NOMO-1 (cell line): ENCODE data around the gene COL23A1.
"Not testable (repeated sequence)": the region's sequence is repeated elsewhere in the genome, so short reads cannot be mapped to it uniquely, and the experiment has no call there.

Source experiments
- DNase-seq, 2 experiments: peaks; one replicate each; lab custom pipeline; 2025; ENCODE audit not compliant: unreplicated experiment in 2 of 2; lab: John Stamatoyannopoulos, UW

The COL23A1 gene

DNA sequence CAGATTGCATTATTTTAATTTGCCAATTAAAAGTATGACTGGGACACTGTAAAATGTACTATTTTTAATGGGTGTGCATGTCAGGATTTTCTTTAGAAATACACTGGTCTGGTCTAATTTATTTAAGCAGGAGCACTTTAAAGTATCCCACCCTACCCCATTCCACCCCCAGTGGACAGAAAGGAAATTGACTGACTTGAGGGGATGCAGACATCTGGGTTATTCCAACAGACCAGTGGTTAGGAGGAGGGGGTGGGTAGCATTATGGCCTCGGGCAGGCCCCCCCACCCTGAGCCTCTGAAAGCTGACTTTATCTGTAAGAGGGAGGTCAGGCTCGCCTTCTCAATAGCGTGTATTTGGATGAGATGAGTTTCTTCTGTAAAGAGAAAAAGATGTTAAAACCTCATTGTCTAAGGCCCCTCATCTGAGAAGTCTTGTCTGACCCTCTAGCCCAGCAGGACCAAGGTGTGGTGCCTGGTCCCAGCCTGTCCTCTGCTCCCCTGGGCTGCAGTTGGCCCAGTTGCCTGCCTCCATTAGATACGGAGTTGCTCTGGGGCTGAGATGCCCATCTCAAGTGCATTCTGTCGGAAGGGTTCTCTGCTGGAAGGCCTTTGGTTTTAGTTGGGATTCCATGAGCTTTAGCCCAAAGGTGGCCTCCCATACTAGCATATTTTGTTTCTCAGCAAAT, 381.5 kb downstream of the COL23A1 start:
- peak in 1 of 2 experiments; percentile 11 for DNase-seq

DNA sequence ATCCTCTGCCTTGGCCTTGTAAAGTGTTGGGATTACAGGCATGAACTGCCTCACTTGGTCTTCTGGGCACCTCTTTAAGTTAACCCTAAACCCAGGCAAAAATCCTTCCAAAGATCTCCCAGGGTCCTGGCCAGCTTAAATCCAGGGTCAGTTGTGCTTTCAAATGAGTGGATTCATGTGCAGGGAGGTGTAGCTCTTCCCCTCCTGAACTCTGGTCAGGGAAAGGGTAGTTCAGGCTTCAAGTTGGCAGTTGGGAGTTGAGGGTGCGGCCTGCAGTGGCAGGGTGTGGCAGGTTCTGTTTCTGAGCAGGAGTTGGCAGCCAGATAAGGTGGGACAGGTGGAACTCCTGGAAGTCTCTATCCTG, 382.3 kb downstream of the COL23A1 start:
- no peak for DNase-seq

DNA sequence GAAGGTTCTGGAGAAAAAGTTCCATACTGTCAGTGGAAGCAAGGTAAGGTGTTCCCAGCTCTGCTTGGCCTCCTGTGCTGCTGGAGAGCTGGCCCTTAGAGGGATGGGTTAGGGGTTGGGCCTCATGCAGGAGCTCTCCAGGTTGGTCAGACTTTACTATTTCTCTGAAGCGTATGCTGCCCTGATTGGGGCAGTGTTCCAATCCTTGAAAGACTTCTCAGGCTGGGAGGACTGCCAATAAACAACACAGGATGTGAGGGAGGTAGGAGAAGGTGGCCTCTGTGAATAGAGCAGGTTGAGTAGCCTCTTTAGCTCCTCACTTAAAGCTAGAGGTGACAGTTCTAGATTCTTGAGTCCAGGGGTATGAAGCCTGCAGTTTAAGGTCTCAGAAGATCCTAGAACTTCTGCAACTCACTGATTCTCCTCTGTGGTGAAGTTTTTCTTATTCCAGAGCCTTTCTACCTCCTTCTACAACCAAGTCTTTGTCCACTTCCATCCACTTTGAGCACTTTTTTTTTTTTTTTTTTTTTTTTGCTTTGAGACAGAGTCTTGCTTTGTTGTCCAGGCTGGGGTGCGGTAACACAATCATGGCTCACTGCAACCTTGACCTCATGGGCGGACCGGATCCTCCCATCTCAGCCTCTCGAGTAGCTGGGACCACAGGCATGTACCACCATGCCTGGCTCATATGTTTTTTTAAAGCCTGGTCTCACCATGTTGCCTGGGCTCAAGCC, 382.8 kb downstream of the COL23A1 start:
- DNase-seq = no peak

DNA sequence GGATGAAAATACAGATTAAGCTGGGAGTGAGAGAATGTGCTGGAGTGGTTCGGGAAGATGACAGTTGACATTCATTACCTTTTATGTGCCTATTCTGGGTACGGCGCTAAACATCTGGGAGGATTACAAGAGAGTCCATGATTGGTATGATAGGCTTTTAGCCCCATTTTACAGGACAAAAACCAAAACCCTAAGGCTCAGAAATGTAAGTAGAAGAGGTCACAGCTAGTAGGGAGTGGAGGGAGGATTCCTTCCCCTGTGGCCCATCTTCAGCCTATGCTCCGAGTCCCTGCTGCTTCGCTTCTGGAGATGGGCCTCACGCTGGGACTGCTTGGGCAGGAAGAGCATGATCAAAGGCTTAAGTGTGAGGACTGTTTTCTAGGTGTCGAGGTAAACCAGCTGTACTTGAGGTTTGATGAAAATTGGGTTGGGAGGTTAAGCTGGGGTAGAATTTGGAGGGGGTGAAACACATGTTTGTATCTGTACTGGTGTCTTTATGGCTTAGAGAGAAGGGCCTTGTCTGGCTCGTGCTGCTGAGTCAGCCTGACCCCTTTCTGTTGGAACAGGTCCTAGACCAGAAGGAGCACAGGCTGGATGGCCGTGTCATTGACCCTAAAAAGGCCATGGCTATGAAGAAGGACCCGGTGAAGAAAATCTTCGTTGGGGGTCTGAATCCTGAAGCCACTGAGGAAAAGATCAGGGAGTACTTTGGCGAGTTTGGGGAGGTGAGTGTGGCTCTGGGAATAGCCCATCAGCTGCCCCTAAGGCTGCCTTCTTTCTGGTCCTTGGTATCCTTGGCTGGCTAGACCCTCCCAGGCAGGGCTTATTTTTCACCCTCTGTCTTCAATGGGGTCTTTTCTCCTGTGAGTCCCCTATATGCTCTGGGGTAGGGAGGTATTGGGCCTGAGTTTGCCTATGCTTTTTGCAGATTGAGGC, 383.8 kb downstream of the COL23A1 start:
- no peak for DNase-seq

DNA sequence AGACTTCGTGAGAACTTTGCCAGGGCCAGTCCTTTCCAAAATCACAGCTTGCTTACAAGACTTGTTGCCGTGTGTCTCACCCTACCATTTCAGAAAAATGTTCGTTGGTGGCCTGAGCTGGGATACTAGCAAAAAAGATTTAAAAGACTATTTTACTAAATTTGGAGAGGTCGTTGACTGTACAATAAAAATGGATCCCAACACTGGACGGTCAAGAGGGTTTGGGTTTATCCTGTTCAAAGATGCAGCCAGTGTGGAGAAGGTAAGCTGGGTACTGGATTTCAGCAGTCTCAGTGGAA, 384.5 kb downstream of the COL23A1 start:
- DNase-seq = no peak

DNA sequence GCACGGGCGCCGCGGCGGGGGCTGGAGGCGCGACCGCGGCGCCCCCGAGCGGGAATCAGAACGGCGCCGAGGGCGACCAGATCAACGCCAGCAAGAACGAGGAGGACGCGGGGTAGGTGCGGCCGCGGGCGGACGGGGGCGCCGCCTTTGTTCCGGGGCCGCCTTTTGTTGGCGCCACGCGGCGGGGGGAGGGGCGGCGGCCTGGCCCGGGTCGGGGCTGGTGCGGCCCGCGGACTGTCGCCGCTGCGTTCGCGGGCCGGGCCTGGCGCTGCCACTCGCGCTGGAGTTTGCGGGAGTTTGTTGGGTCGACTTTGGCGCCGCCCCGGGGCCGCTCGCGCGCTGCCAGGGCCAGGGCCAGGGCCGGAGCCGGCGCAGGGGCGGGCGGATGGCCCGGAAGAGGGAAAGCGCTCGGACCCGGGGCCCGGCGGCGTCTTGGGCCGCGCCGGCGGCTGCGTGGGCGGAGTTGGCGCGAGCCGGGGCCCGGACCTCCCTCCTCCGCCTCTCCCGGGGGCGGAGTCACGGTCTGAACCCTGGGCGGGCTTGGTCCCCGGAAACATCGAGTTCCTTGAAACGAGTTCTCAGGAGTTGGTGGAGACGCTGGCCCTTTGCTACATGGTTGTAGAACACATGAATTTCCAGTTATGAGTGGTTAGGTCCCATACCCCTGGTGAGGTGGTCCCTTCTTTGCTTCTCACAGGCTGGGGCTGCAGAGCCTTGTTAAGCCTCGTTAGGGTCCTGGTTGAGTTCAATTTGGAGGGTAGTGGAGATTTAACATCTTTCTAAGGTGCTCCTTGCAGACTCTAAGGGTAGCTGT, 385.1 kb downstream of the COL23A1 start:
- DNase-seq = peak; percentile 57 to 75

DNA sequence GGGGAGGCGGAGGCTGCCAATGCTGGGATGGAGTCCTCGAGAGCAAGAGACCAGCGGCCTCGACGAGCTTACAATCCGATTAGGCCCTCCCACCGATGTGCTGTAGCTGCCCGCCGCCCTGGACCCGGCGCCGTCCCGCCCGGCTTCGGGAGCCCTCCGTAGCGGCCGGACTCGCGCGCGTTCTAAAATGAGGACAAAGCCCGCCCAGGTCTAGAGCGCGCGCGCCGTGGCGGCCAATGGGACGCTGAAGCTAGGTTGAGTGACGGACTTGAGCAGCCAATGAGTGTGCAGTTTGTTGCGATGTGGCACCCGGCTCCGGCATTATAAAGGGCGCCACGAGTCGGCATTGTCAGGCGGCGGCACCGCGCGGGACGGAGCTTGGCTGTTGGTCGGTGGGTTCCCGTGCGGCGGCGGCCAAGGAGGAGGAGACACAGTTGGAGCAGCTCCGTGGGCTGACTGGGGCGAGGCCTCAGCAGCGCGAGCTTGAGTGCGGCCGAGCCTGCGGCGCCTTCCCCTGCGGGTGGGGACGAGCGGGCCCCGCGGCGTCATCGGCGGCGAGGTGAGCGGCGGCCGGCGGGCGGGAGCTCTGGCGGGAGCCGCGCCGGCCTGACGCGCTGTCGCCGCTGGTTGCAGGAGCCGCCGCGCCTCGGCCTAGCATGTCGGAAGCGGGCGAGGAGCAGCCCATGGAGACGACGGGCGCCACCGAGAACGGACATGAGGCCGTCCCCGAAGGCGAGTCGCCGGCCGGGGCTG, 385.8 kb downstream of the COL23A1 start, which contains the start of gene HNRNPAB:
Gene HNRNPAB, plus strand, starts transcription at position 352 of the 753 bp plus-strand sequence. Its CDS starts 305 bp downstream, at position 657.
- peak; percentile 85 to 88 for DNase-seq

DNA sequence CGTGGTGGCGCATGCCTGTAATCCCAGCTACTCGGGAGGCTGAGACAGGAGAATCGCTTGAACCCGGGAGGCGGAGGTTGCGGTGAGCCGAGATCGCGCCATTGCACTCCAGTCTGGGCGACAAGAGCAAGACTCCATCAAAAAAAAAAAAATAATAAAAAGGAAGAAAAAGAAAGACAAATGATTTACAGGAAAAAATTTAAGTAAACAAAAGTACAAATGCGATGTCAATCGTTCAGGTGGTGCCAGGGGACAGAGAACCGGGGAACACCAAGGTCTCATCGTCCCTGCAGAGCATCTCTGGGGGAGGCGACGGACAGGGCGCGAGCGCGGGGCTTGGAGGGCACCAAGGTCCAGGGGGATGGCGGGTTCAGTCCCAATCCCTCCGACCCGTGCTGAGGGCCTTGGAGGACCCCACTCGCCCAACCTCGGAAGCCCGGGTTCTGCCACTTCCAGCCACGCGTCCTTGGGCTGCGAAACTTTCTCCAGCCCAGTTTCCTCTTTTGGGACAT, 386.5 kb downstream of the COL23A1 start:
- peak in 1 of 2 experiments; percentile 36 for DNase-seq

DNA sequence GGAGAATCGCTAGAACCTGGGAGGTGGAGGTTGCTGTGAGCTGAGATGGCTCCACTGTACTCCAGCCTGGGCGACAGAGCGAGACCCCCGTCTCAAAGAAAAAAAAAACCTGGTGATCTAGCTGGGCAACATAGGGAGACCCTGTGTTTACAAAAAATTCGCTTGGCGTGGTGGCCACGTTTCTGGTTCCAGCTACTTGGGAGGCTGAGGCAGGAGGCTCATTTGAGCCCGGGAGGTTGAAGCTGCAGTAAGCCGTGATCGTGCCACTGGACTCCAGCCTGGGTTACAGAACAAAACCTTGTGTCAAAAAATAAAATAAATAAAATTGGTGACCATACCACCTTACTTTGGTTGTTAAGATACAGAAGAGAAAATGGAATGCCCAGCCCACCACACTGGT, 387.7 kb downstream of the COL23A1 start:
- DNase-seq = no peak

DNA sequence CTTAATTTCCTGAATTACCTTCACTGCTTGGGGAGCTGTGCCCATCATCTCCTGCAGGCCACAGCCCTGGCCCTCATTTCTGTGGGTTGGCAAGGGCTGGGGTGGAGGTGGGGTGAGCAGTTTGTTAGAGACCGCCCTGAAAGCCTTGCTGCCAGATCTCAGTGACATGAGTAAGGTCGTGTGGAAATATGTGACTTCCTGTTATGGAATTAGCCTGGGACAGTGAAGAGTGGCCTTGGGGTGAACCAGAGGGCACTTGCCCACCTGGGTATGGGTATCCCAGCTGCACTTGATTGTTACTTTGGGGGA, 388.3 kb downstream of the COL23A1 start:
- peak; percentile 67 to 68 for DNase-seq

DNA sequence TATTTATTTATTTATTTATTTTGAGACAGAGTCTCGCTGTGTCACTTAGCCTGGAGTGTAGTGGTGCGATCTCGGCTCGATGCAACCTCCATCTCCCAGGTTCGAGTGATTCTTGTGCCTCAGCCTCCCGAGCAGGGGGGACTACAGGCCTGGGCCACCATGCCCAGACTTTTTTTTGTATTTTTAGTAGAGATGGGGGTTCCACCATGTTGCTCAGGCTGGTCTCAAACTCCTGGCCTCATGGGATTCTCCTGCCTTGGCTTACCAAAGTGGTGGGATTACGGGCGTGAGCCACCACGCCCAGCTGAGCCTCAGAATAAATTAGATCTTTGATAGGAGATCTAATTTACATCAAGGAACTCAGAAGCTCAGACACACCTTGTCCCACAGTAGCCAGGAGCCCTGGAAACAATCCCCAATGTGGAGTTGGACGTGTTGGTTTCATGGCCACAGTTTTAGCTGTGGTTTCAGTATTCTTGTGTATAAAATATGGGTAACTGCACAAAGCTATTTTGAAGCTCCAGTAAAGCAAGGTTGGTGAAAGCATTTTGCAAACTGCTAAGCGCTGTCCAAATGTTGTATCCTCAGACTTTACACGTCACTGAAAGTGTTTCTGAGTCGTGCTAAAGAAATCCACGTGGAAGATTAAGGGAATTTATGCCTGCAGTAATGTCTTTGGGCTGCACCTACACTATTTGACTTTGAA, 388.8 kb downstream of the COL23A1 start:
- DNase-seq = no peak

DNA sequence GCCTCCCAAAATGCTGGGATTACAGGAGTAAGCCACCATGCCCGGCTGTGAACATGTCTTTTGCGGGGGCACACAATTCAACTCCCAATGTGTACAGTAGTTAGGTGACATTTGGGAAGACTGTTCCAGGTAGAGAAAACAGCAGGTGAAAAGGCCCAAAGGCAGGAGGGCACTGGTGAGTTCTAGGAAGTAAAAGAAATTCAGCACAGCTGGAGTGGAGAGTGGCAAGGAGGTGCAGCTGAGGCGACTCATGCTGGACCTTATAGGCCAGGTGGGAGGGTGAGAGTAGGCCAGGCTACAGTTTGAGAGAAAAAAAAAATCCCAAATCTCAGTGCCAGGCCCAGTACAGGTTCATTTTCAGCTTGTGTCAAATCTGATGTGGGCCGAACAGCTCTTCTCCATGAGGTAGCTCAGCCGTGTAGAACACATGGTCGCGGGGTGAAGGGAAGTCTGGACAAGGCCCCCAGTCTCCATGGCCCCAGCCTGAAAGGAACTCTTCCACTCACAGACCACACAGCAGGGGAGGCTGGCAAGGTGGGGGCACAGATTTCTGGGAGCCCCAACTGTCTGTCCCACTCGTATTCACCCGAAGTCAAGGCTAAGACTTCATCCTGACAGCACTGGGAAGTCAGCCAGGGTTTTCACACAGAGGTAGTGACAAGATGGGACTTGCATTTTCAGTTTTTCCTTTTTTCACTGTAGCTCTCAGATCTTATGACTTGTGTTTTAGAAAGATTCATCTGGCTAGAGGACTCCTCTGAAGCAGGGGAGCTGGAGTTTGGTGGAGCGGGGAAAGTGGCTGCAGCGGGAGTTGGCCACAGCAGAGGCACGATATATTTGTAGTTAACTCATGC, 390.4 kb downstream of the COL23A1 start:
- DNase-seq = no peak

DNA sequence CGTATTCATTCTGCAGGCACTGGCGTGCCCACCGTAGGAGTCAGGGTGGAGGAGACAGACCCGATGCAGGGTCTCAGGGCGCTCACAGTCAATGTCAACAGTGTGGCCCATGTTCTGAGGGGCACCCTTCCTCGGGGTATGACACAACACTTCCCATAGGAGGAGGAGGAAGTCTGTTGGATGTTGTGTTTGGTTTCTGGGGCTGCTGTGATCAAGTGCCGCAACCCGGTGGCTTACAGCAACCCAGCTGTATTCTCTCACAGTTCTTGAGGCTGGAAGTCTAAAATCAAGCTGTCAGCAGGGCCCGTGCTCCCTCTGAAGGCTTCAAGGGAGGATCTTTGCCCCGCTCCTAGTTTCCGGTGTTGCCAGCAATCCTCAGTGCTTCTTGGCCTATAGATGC, 391.5 kb downstream of the COL23A1 start:
- DNase-seq = no peak

DNA sequence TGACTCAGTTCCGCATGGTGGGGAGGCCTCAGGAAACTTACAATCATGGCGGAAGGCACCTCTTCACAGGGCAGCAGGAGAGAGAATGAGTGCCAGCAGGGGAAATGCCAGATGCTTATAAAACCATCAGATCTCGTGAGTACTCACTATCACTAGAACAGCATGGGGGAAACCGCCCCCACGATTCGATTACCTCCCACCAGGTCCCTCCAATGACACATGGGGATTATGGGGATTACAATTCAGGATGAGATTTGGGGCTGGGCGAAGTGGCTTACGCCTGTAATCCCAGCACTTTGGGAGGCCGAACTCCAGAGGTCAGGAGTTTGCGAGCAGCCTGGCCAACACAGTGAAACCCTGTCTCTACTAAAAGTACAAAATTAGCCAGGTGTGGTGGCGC, 392.0 kb downstream of the COL23A1 start:
- not testable (repeated sequence) for DNase-seq

DNA sequence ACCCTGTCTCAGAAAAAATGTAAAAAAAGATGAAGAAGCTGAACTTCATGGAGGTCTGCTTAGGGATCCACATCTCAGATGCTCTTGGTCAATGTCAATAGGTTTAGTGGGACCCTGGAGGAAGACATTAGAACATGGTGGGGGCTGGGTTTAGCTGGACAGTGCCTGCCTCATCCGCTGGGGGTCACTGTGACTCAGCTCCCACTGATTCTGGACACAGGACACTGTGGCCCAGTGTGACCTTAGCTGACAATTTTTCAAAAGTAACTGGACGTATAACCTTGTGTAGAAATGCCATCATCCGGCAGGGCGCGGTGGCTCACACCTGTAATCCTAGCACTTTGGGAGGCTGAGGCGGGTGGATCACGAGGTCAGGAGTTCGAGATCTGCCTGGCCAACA, 393.2 kb downstream of the COL23A1 start:
- no peak for DNase-seq

DNA sequence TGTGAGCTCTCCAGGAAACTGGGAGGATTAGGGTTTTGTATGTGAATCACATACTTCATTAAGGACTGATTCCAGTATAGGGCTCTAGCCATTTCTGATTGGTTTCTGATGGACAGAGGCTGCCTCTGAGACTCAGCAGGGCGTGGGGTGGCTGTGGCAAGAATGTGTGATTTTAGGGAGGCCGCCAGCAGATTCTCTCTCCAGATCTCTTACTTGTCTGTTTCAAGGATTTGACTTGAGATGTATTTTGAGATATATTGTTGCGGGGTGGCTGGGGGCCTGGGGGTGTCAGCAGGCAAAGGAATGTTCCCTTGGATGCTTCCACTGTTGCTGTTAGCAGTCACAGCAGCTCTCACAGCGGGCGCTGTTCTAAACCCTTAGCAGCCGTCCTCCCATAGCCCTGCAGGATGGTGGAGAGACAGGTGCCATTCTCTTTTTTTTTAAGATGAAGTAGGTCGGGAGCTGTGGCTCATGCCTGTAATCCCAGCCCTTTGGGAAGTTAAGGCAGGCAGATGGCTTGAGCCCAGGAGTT, 393.8 kb downstream of the COL23A1 start:
- DNase-seq = no peak

DNA sequence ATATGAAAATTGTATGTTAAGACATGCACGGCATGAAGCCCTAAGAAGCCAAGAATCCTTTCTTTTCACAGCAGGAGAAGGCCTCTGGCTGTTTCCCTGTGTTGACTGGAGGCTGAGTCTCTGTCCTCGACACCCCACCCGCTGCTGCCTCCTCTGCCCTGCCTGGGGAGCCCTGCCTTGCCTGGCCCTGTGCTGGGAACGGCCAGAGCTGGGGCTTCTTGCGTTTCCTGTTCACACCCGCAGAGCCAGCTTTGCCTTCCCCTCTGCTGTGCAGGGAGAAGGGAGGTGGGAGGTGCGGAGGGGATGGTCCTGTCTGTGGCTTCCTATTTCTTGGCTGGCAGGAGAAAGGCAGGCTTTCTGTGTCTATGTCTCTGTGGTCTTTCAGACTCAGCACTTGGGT, 396.2 kb downstream of the COL23A1 start:
- DNase-seq = peak in 1 of 2 experiments; percentile 32

DNA sequence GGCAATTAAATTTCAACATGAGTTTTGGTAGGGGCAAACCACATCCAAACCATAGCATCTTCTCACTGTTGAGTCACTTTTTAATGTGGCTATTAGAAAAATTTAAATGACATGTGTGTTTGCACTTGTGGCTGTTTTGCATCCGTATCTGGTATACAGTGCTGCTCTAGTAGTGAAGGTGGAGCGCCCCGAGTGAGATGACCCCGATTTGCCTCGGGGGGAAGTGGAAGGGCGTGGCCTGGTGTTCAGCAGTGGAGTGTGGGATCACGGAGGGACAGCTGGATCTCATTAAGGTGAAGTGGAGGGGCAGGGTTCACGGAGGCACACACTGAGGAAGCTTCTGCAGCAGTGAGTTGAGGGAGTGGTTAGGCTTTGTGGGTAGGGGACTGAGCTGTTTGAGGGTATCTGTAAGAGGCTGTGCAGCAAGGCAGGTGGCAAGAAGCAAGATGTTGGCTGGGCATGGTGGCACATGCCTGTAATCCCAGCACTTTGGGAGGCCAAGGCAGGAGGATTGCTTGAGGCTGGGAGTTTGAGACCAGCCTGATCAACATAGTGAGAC, 396.9 kb downstream of the COL23A1 start:
- DNase-seq = no peak
